ENCODE measurements around the gene MTUS2. TPM values are rescaled to one million over a fixed set of nuclear protein-coding genes. Genes with fewer than 3 reads are reported as not detected.

The MTUS2 gene
- total and polyA plus RNA-seq, 2 donors (not counting 3 experiments of a cell fraction or from before 2014, with no cell fraction given): not detected

DNA sequence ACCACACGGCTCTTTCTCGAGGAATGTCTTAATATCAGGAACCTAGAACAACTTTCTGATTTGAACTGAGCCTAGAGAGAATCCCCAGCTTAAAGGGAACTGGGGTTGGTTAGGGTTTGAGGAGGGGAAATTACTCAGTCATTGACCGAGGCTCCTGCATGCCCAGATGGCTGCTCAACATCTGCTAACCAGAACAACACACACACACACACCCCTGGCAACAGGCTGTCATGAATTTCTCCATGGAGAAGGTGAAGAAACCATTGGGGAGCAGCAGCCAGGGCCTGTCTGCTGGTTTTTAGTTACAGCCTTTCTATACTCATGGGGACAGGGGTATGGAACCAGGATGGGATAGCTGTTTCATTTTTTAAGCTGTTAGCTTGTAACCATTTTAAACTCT, 5.2 kb downstream of the MTUS2 start:
- no peak for TF ChIP-seq GATA2 (IDR thresholded peaks at IDR 0.05; ENCODE audit: insufficient read depth, insufficient read length, low read depth, low read length)
- no peak for TF ChIP-seq MYC (IDR thresholded peaks at IDR 0.05; ENCODE audit: low read depth, low read length)
- TF ChIP-seq, protein P1, sequence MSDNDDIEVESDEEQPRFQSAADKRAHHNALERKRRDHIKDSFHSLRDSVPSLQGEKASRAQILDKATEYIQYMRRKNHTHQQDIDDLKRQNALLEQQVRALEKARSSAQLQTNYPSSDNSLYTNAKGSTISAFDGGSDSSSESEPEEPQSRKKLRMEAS (IDR thresholded peaks at IDR 0.05; ENCODE audit: insufficient read depth, insufficient read length): no peak
- no peak for TF ChIP-seq EZH2 (IDR thresholded peaks at IDR 0.05; ENCODE audit: borderline replicate concordance, low read depth, low read length, severe bottlenecking)
- no peak for TF ChIP-seq POLR2AphosphoS5 (IDR thresholded peaks at IDR 0.05; ENCODE audit: insufficient read depth, low read depth, low read length)
- no peak for TF ChIP-seq POLR2A (IDR thresholded peaks at IDR 0.05; ENCODE audit: low read depth, low read length)
- H4K20me1 ChIP-seq (replicated peaks; ENCODE audit: control insufficient read depth, extremely low read depth, insufficient read depth, low read length): no peaks in the 10 kb centered on the region
- H3K4me1 ChIP-seq (ENCODE audit: control insufficient read depth, extremely low read depth, insufficient read depth, low read length): peaks cover 3% of the 10 kb centered on the region
- peaks cover 9 to 25% of the 10 kb centered on the region in 2 experiments for H3K27me3 ChIP-seq (ENCODE audit: control insufficient read depth in 2 of 2, insufficient read depth in 2 of 2, low read length in 2 of 2)
- no peak overlapping the region for H3K4me2 ChIP-seq (ENCODE audit: insufficient read depth, low read length)
- dilution Hi-C loops (cut with MboI; ENCODE audit: extremely low pct_ligation_motif_present, low sequenced_read_pairs): no loop called here
- no peaks in the 10 kb centered on the region for H3K79me2 ChIP-seq (ENCODE audit: control insufficient read depth, insufficient read depth, low read length)
- peaks cover 2% of the 10 kb centered on the region for H3K9me3 ChIP-seq (replicated peaks; ENCODE audit: control insufficient read depth, insufficient read depth, low read length)
- no peak overlapping the region for H3K27ac ChIP-seq (ENCODE audit: insufficient read depth, low read depth, low read length)
- ChIA-PET CTCF (no interaction called here), POLR2A (no interaction called here)
- intact Hi-C loops (cut with micrococcal nuclease): no loop called here
- H3K36me3 ChIP-seq (ENCODE audit: control insufficient read depth in 2 of 2, extremely low read depth in 1 of 2, insufficient read depth in 2 of 2, low read length in 2 of 2): no peaks in the 10 kb centered on the region
- FAIRE-seq (no peak), DNase-seq (ENCODE audit: low read depth, low spot score) (no peak)
- H3K9ac ChIP-seq (replicated peaks; ENCODE audit: extremely low read depth, insufficient read depth, low read length): no peak overlapping the region
- no peak overlapping the region for H2AFZ ChIP-seq (ENCODE audit: low read depth, low read length)
- no peak overlapping the region for H3K4me3 ChIP-seq (replicated peaks in 1 of 3; ENCODE audit: insufficient read depth in 1 of 3, low read depth in 1 of 3, low read length in 3 of 3)
- H3K9me1 ChIP-seq (replicated peaks; ENCODE audit: control insufficient read depth, extremely low read depth, insufficient read depth, low read length): no peaks in the 10 kb centered on the region
- BruUV-seq (replicated peaks): no TSS peak

DNA sequence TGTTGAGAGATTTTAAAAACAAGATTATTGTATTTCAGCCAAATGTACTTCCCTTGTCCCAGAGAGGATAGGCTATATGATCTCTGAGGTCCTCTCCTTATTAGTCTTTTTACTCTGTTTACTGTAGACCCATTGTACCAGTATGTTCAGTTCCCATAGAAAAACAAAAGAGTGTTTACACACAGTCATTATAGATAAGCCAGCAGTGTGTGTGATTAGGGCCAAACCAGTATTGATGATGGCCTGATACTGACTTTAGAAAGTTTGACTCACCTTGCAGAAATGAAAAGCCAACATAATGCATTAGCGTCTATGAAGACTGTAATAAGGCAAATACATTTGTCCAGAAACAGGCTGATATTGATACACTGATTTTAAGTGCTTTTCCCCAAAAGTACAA, 6.2 kb downstream of the MTUS2 start:
- FAIRE-seq (no peak), DNase-seq (ENCODE audit: low read depth, low spot score) (no peak)
- CTCF ChIA-PET: no interaction called here
- POLR2A ChIA-PET: no interaction called here
- no peak overlapping the region for H2AFZ ChIP-seq (ENCODE audit: low read depth, low read length)
- H3K9ac ChIP-seq (replicated peaks; ENCODE audit: extremely low read depth, insufficient read depth, low read length): no peak overlapping the region
- no peaks in the 10 kb centered on the region for H4K20me1 ChIP-seq (replicated peaks; ENCODE audit: control insufficient read depth, extremely low read depth, insufficient read depth, low read length)
- H3K4me1 ChIP-seq (ENCODE audit: control insufficient read depth, extremely low read depth, insufficient read depth, low read length): no peaks in the 10 kb centered on the region
- no peaks in the 10 kb centered on the region for H3K9me1 ChIP-seq (replicated peaks; ENCODE audit: control insufficient read depth, extremely low read depth, insufficient read depth, low read length)
- H3K27ac ChIP-seq (ENCODE audit: insufficient read depth, low read depth, low read length): no peak overlapping the region
- TF ChIP-seq EZH2 (IDR thresholded peaks at IDR 0.05; ENCODE audit: borderline replicate concordance, low read depth, low read length, severe bottlenecking) (no peak), POLR2AphosphoS5 (IDR thresholded peaks at IDR 0.05; ENCODE audit: insufficient read depth, low read depth, low read length) (no peak), GATA2 (IDR thresholded peaks at IDR 0.05; ENCODE audit: insufficient read depth, insufficient read length, low read depth, low read length) (no peak), FOS (IDR thresholded peaks at IDR 0.05; ENCODE audit: borderline replicate concordance, insufficient read depth, low read length) (no peak), MYC (IDR thresholded peaks at IDR 0.05; ENCODE audit: low read depth, low read length) (no peak), POLR2A (IDR thresholded peaks at IDR 0.05; ENCODE audit: low read depth, low read length) (no peak), JUN (IDR thresholded peaks at IDR 0.05; ENCODE audit: borderline replicate concordance, insufficient read depth, insufficient read length, low read depth) (no peak), CTCF (IDR thresholded peaks at IDR 0.05; ENCODE audit: extremely low read depth in 1 of 2, insufficient read depth in 1 of 2, low read depth in 1 of 2, low read length in 2 of 2) (no peak)
- TF ChIP-seq, protein P1 (IDR thresholded peaks at IDR 0.05; ENCODE audit: insufficient read depth, insufficient read length): no peak
- BruUV-seq (replicated peaks): no TSS peak
- no peak overlapping the region for H3K4me2 ChIP-seq (ENCODE audit: insufficient read depth, low read length)
- intact Hi-C loops (cut with micrococcal nuclease): no loop called here
- no peaks in the 10 kb centered on the region for H3K36me3 ChIP-seq (ENCODE audit: control insufficient read depth in 2 of 2, extremely low read depth in 1 of 2, insufficient read depth in 2 of 2, low read length in 2 of 2)
- H3K79me2 ChIP-seq (ENCODE audit: control insufficient read depth, insufficient read depth, low read length): no peaks in the 10 kb centered on the region
- dilution Hi-C loops (cut with MboI; ENCODE audit: extremely low pct_ligation_motif_present, low sequenced_read_pairs): no loop called here
- peaks cover 2% of the 10 kb centered on the region for H3K9me3 ChIP-seq (replicated peaks; ENCODE audit: control insufficient read depth, insufficient read depth, low read length)
- peaks cover 3 to 15% of the 10 kb centered on the region in 2 experiments for H3K27me3 ChIP-seq (ENCODE audit: control insufficient read depth in 2 of 2, insufficient read depth in 2 of 2, low read length in 2 of 2)
- H3K4me3 ChIP-seq (replicated peaks in 1 of 3; ENCODE audit: insufficient read depth in 1 of 3, low read depth in 1 of 3, low read length in 3 of 3): no peak overlapping the region
